Suprapubic skin (tissue), 3 donors: ENCODE data around the gene GSTA5.
"Not testable (repeated sequence)": the region's sequence is repeated elsewhere in the genome, so short reads cannot be mapped to it uniquely, and the experiment has no call there.

ENCODE experiments used
- POLR2A ChIP-seq, 2 donors: fragments of 450-650 bp; IDR thresholded peaks; one replicate each; pipeline ENCODE4 v1.6.1; 2017; ENCODE audit warnings: antibody characterized with exemption in 2 of 2, mild to moderate bottlenecking in 2 of 2, moderate library complexity in 2 of 2
- TF ChIP-seq, protein P1 (sequence below), 2 donors: fragments of 200-600 bp in 1 of 2; fragments of 450-650 bp in 1 of 2; sonication (generic) in 1 of 2; IDR thresholded peaks; one replicate each; pipeline ENCODE4 v1.5.1; 2016 to 2019; ENCODE audit warnings: antibody characterized with exemption in 2 of 2, mild to moderate bottlenecking in 1 of 2, moderate library complexity in 1 of 2

GRCh38 chr6:52856137-52856536 lies 15.5 kb upstream of the GSTA5 start:
- TF ChIP-seq, protein P1, sequence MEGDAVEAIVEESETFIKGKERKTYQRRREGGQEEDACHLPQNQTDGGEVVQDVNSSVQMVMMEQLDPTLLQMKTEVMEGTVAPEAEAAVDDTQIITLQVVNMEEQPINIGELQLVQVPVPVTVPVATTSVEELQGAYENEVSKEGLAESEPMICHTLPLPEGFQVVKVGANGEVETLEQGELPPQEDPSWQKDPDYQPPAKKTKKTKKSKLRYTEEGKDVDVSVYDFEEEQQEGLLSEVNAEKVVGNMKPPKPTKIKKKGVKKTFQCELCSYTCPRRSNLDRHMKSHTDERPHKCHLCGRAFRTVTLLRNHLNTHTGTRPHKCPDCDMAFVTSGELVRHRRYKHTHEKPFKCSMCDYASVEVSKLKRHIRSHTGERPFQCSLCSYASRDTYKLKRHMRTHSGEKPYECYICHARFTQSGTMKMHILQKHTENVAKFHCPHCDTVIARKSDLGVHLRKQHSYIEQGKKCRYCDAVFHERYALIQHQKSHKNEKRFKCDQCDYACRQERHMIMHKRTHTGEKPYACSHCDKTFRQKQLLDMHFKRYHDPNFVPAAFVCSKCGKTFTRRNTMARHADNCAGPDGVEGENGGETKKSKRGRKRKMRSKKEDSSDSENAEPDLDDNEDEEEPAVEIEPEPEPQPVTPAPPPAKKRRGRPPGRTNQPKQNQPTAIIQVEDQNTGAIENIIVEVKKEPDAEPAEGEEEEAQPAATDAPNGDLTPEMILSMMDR (IDR thresholded peaks at IDR 0.05): not testable (repeated sequence)
- not testable (repeated sequence) for TF ChIP-seq POLR2A (IDR thresholded peaks at IDR 0.05)
